HG03457 (cell line): ENCODE data around the gene GRPEL1.

Source experiments
- ATAC-seq: cut with Tn5 transposase; IDR thresholded peaks from one replicate; pipeline ENCODE4 v1.9.1; 2021; ENCODE audit warnings: moderate number of reproducible peaks; ENCODE audit not compliant: unreplicated experiment

The GRPEL1 gene

GRCh38 chr4:7067126-7067451, 775 bp downstream of the GRPEL1 start:
- no peak for ATAC-seq

- no peak for ATAC-seq
Observed at GRCh38 chr4:7066493-7066892, 1.4 kb downstream of the GRPEL1 start.

GRCh38 chr4:7066006-7066405, 1.9 kb downstream of the GRPEL1 start:
- no peak for ATAC-seq

- ATAC-seq: no peak
Observed at GRCh38 chr4:7063362-7063761, 4.5 kb downstream of the GRPEL1 start.

GRCh38 chr4:7062816-7063215, 5.0 kb downstream of the GRPEL1 start:
- ATAC-seq: no peak

- ATAC-seq: no peak
Observed at GRCh38 chr4:7061815-7062214, 6.0 kb downstream of the GRPEL1 start.

GRCh38 chr4:7060346-7061150, 7.3 kb downstream of the GRPEL1 start:
- ATAC-seq: no peak

- ATAC-seq: no peak
Observed at GRCh38 chr4:7059662-7060061, 8.2 kb downstream of the GRPEL1 start.

- no peak for ATAC-seq
Observed at GRCh38 chr4:7058792-7059191, 9.1 kb downstream of the GRPEL1 start.

GRCh38 chr4:7055990-7056325, 11.9 kb downstream of the GRPEL1 start:
- ATAC-seq: no peak

GRCh38 chr4:7055111-7055989, 12.5 kb downstream of the GRPEL1 start:
- no peak for ATAC-seq

GRCh38 chr4:7054106-7054880, 13.6 kb downstream of the GRPEL1 start:
- ATAC-seq: no peak

GRCh38 chr4:7052923-7053715, 14.7 kb downstream of the GRPEL1 start:
- ATAC-seq: no peak

- no peak for ATAC-seq
Observed at GRCh38 chr4:7052313-7052712, 15.6 kb downstream of the GRPEL1 start.

- ATAC-seq: no peak
Observed at GRCh38 chr4:7051905-7052304, 16.0 kb downstream of the GRPEL1 start.

- ATAC-seq: no peak
Observed at GRCh38 chr4:7051144-7051495, 16.7 kb downstream of the GRPEL1 start.

GRCh38 chr4:7050481-7051143, 17.3 kb downstream of the GRPEL1 start:
- ATAC-seq: no peak

GRCh38 chr4:7049739-7050138, 18.1 kb downstream of the GRPEL1 start:
- ATAC-seq: no peak

- ATAC-seq: no peak
Observed at GRCh38 chr4:7049295-7049694, 18.6 kb downstream of the GRPEL1 start.

GRCh38 chr4:7048642-7049041, 19.2 kb downstream of the GRPEL1 start:
- ATAC-seq: no peak
